Natural killer cell (primary cell): Measurements from ENCODE around the gene NACC2. TPM values are rescaled to one million over a fixed set of nuclear protein-coding genes. Genes with fewer than 3 reads are reported as not detected.

ENCODE experiments used
- ATAC-seq, 3 donors: fragments of 150-1000 bp in 2 of 3; fragments of 200-7000 bp in 1 of 3; cut with Tn5 transposase; 1 replicate in 1 of 3; 2 replicates in 2 of 3; pipeline ENCODE4 v1.10.0; 2021; ENCODE audit warnings: mild to moderate bottlenecking in 2 of 3, moderate library complexity in 2 of 3
- DNase-seq, 2 donors: peaks; one replicate each; pipeline versions ENCODE4 v3.0.0 to v3.0.0-alpha.2; 2013 to 2021; ENCODE audit warnings: mixed read lengths in 1 of 2
- H3K27ac ChIP-seq: one replicate; pipeline ENCODE4 v1.5.1; 2013; ENCODE audit warnings: mild to moderate bottlenecking, low read length
- H3K27me3 ChIP-seq: one replicate; pipeline ENCODE4 v1.6.1; 2013; ENCODE audit warnings: low read length; ENCODE audit not compliant: control insufficient read depth, insufficient read depth
- H3K36me3 ChIP-seq: one replicate; pipeline ENCODE4 v1.6.1; 2013; ENCODE audit warnings: low read length; ENCODE audit not compliant: control insufficient read depth, insufficient read depth
- H3K4me1 ChIP-seq: one replicate; pipeline ENCODE4 v1.6.1; 2013; ENCODE audit warnings: low read length; ENCODE audit not compliant: control insufficient read depth, insufficient read depth
- H3K4me3 ChIP-seq: one replicate; pipeline ENCODE4 v1.5.1; 2013; ENCODE audit warnings: low read length
- H3K9me3 ChIP-seq: one replicate; pipeline ENCODE4 v1.6.1; 2013; ENCODE audit warnings: low read length; ENCODE audit not compliant: control insufficient read depth, insufficient read depth
- H3K27ac Mint-ChIP-seq, 2 donors: one replicate each; pipeline ENCODE4 v1.8.0; 2022; ENCODE audit warnings: mild to moderate bottlenecking in 2 of 2, mixed read lengths in 2 of 2, moderate library complexity in 1 of 2
- H3K27me3 Mint-ChIP-seq, 2 donors: one replicate each; pipeline ENCODE4 v1.8.0; 2022; ENCODE audit warnings: low read depth in 2 of 2, mixed read lengths in 2 of 2
- H3K36me3 Mint-ChIP-seq: one replicate; pipeline ENCODE4 v1.8.0; 2022; ENCODE audit warnings: mixed read lengths
- H3K4me1 Mint-ChIP-seq, 2 donors: one replicate each; pipeline ENCODE4 v1.8.0; 2022; ENCODE audit warnings: mixed read lengths in 2 of 2
- H3K4me3 Mint-ChIP-seq: one replicate; pipeline ENCODE4 v1.8.0; 2022; ENCODE audit warnings: mild to moderate bottlenecking, moderate library complexity, mixed read lengths
- H3K9me3 Mint-ChIP-seq, 2 donors: one replicate each; pipeline ENCODE4 v1.8.0; 2022; ENCODE audit warnings: mixed read lengths in 2 of 2
- WGBS: methylation state at CpG from one replicate; pipeline ENCODE4 v1.1.7; 2013; ENCODE audit warnings: missing lambda C conversion rate; ENCODE audit not compliant: insufficient coverage; 5-methylcytosine and 5-hydroxymethylcytosine counted together
- intact Hi-C: fragments of 100-400 bp; cut with micrococcal nuclease; formaldehyde crosslinking; loops from one replicate; pipeline ENCODE4 v1.14.2; 2022
- total RNA-seq, 4 donors: library from RNA; stranded (reverse); fragments of 120-200 nt in 1 of 4; gene quantifications; one replicate each; pipeline versions ENCODE4 v1.2.3 to v1.2.4, GENCODE V29; 2013 to 2022
- TF ChIP-seq, protein P1 (sequence below): fragments of 200-600 bp; IDR thresholded peaks from one replicate; pipeline ENCODE4 v1.8.0; 2022; ENCODE audit warnings: antibody characterized with exemption

NACC2 gene
- total RNA-seq, 3 donors from 2014 or later (not counting 1 experiment from before 2014, with no cell fraction given) = 14.5 to 21.6 (median 21.2) TPM

GRCh38 chr9:135971892-135972291, 123.2 kb downstream of the NACC2 start:
- 70% methylated on average over 13 of the region's 13 CpGs for WGBS
- intact Hi-C loops = no loop called here

DNA sequence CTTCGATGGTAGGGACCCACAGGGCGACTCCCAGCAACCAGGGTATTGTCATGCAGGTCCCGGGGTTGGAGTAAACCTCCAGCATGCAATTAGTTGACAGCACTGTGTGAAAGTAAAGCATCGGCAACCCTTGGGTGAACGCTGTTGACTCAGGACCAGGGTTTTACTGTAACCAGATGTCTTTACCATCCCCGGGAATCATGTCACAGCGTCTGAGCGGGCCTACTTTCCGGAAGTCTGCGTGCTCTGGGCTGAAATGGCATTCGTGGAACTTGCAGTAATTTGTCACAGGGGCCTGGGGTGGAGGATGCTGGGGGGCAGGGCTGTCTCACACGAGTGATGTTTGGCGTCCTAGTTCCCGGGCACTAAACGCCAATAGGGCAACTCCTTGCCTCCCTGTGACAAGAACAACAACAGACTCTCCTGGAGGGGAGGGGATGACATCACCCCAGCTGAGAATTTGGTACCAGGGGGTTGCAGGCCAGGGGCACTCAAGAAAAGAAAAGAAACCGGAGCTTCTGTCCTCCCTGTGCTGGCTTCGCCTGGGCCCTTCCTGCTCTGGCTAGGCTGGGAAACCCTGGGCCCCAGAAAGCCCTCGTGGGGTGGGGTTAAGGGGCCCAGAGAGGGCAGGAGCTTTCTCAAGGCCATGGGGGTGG, 123.8 kb downstream of the NACC2 start:
- TF ChIP-seq, protein P1, sequence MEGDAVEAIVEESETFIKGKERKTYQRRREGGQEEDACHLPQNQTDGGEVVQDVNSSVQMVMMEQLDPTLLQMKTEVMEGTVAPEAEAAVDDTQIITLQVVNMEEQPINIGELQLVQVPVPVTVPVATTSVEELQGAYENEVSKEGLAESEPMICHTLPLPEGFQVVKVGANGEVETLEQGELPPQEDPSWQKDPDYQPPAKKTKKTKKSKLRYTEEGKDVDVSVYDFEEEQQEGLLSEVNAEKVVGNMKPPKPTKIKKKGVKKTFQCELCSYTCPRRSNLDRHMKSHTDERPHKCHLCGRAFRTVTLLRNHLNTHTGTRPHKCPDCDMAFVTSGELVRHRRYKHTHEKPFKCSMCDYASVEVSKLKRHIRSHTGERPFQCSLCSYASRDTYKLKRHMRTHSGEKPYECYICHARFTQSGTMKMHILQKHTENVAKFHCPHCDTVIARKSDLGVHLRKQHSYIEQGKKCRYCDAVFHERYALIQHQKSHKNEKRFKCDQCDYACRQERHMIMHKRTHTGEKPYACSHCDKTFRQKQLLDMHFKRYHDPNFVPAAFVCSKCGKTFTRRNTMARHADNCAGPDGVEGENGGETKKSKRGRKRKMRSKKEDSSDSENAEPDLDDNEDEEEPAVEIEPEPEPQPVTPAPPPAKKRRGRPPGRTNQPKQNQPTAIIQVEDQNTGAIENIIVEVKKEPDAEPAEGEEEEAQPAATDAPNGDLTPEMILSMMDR = no peak
- H3K4me3 ChIP-seq = no peak overlapping the region
- no peak overlapping the region for H3K4me3 Mint-ChIP-seq
- no peaks in the 10 kb centered on the region for H3K9me3 Mint-ChIP-seq
- H3K36me3 Mint-ChIP-seq = no peaks in the 10 kb centered on the region
- H3K27me3 ChIP-seq = no peaks in the 10 kb centered on the region
- peaks cover 18% of the 10 kb centered on the region for H3K4me1 ChIP-seq
- no peaks in the 10 kb centered on the region for H3K36me3 ChIP-seq
- peaks cover 0 to 7% of the 10 kb centered on the region in 2 donors for H3K27me3 Mint-ChIP-seq
- peaks cover 7 to 13% of the 10 kb centered on the region in 2 donors for H3K4me1 Mint-ChIP-seq
- intact Hi-C loops = no loop called here
- DNase-seq (no peak), ATAC-seq (no peak)
- H3K9me3 ChIP-seq = no peaks in the 10 kb centered on the region
- H3K27ac ChIP-seq = no peak overlapping the region
- 75% methylated on average over 18 of the region's 18 CpGs for WGBS
- no peak overlapping the region for H3K27ac Mint-ChIP-seq

More at GRCh38 chr9:135971892-135972291, 123.2 kb downstream of the NACC2 start:
- H3K27me3 ChIP-seq = no peaks in the 10 kb centered on the region
- H3K36me3 ChIP-seq = no peaks in the 10 kb centered on the region
- peaks cover 18% of the 10 kb centered on the region for H3K4me1 ChIP-seq
- Mint-ChIP-seq H3K36me3 (no peaks in the 10 kb centered on the region), H3K27me3 (peaks cover 0 to 7% of the 10 kb centered on the region in 2 donors), H3K9me3 (no peaks in the 10 kb centered on the region), H3K27ac (no peak overlapping the region), H3K4me1 (peaks cover 7 to 13% of the 10 kb centered on the region in 2 donors), H3K4me3 (no peak overlapping the region)
- TF ChIP-seq, protein P1 = no peak
- no peak for ATAC-seq
- H3K4me3 ChIP-seq = no peak overlapping the region
- no peaks in the 10 kb centered on the region for H3K9me3 ChIP-seq
- DNase-seq = peak in 1 of 2 donors; percentile 80
- H3K27ac ChIP-seq = no peak overlapping the region

GRCh38 chr9:135970128-135970815, 124.8 kb downstream of the NACC2 start:
- TF ChIP-seq, protein P1 = no peak
- no peak for ATAC-seq
- intact Hi-C loops = no loop called here
- H3K36me3 Mint-ChIP-seq = no peaks in the 10 kb centered on the region
- peaks cover 7 to 13% of the 10 kb centered on the region in 2 donors for H3K4me1 Mint-ChIP-seq
- peaks cover 0 to 7% of the 10 kb centered on the region in 2 donors for H3K27me3 Mint-ChIP-seq
- H3K27ac Mint-ChIP-seq = no peak overlapping the region
- 86% methylated on average over 8 of the region's 9 CpGs for WGBS
- no peak overlapping the region for H3K4me3 Mint-ChIP-seq
- no peaks in the 10 kb centered on the region for H3K36me3 ChIP-seq
- H3K4me3 ChIP-seq = no peak overlapping the region
- no peaks in the 10 kb centered on the region for H3K27me3 ChIP-seq
- H3K27ac ChIP-seq = no peak overlapping the region
- no peaks in the 10 kb centered on the region for H3K9me3 ChIP-seq
- peaks cover 18% of the 10 kb centered on the region for H3K4me1 ChIP-seq
- DNase-seq = no peak
- H3K9me3 Mint-ChIP-seq = no peaks in the 10 kb centered on the region
